Body of pancreas (tissue), 4 donors: ENCODE measurements around the gene MAP3K4.

ENCODE experiments used
- CTCF ChIP-seq, 7 experiments: fragments of 450-650 bp in 4 of 7; fragments of 200-600 bp in 3 of 7; sonication (generic) in 3 of 7; IDR thresholded peaks; one replicate each; pipeline ENCODE4 v1.5.1; 2016 to 2019; ENCODE audit warnings: antibody characterized with exemption in 7 of 7
- POLR2A ChIP-seq, 3 donors: fragments of 450-650 bp; IDR thresholded peaks; one replicate each; pipeline ENCODE4 v1.6.1; 2016; ENCODE audit warnings: antibody characterized with exemption in 3 of 3, mild to moderate bottlenecking in 2 of 3

- TF ChIP-seq POLR2A (IDR thresholded peaks at IDR 0.05) (no peak), CTCF (IDR thresholded peaks at IDR 0.05) (no peak)
Observed at GRCh38 chr6:161067749-161068148, 76.2 kb downstream of the MAP3K4 start.
